Measurements from ENCODE around the gene CMTM4.

- no peak for TF ChIP-seq CTCF (IDR thresholded peaks at IDR 0.05)
- TF ChIP-seq POLR2A (IDR thresholded peaks at IDR 0.05) = no peak
These were observed 17.5 kb upstream of the CMTM4 start for GRCh38 chr16:66714062-66714461.

Measured in esophagus squamous epithelium (tissue), 4 donors.